WERI-Rb-1 (cell line): Measurements from ENCODE around the gene SUGP1.

Source experiments
- DNase-seq: peaks from one replicate; pipeline ENCODE4 v3.0.0-alpha.2; 2020
- H3K27ac ChIP-seq: fragments of 250-450 bp; sonication (Bioruptor Pico); 2 replicates; pipeline ENCODE4 v1.5.1; 2020; ENCODE audit warnings: mild to moderate bottlenecking, moderate library complexity
- H3K27me3 ChIP-seq: fragments of 250-450 bp; sonication (Bioruptor Pico); 2 replicates; pipeline ENCODE4 v1.5.1; 2021; ENCODE audit warnings: mild to moderate bottlenecking, low read depth, moderate library complexity; ENCODE audit not compliant: insufficient read depth, severe bottlenecking
- H3K36me3 ChIP-seq: fragments of 250-450 bp; sonication (Bioruptor Pico); 2 replicates; pipeline ENCODE4 v1.5.1; 2020; ENCODE audit warnings: mild to moderate bottlenecking, moderate library complexity
- H3K4me3 ChIP-seq: 2 replicates; pipeline ENCODE4 v1.5.1; 2011; ENCODE audit warnings: low read depth, mild to moderate bottlenecking, control low read depth, low read length
- H3K9me3 ChIP-seq: fragments of 250-450 bp; sonication (Bioruptor Pico); 2 replicates; pipeline ENCODE4 v1.5.1; 2021; ENCODE audit warnings: mild to moderate bottlenecking, moderate library complexity; ENCODE audit not compliant: severe bottlenecking
- TF ChIP-seq, protein P1 (sequence below): IDR thresholded peaks from 2 replicates; pipeline ENCODE4 v1.5.1; 2011; ENCODE audit warnings: low read depth, mild to moderate bottlenecking, control low read depth, inconsistent platforms, low read length

The SUGP1 gene

GRCh38 chr19:19349365-19349764 is 29.1 kb upstream of the SUGP1 start:
- peaks cover 85% of the 10 kb centered on the region for H3K36me3 ChIP-seq

DNA sequence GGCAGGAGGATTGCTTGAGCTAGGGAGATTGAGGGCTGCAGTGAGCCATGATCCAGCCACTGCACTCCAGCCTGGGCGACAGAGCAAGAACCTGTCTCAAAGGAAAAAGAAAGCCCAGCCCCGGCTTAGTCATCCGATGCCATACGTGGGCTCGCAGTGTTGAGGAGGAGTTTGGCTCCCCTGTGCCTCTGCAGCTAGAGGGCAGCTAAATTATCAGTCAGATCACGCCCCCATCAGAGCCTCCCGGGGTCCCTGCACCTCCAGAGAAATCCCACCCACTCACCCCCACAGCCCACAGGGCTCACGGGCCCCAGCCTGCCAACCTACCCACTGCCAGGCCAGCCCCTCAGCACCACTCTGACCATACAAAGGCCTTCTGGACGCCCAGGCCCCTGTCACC is 28.0 kb upstream of the SUGP1 start:
- DNase-seq: no peak
- H3K36me3 ChIP-seq: peaks cover 83% of the 10 kb centered on the region
- TF ChIP-seq, protein P1, sequence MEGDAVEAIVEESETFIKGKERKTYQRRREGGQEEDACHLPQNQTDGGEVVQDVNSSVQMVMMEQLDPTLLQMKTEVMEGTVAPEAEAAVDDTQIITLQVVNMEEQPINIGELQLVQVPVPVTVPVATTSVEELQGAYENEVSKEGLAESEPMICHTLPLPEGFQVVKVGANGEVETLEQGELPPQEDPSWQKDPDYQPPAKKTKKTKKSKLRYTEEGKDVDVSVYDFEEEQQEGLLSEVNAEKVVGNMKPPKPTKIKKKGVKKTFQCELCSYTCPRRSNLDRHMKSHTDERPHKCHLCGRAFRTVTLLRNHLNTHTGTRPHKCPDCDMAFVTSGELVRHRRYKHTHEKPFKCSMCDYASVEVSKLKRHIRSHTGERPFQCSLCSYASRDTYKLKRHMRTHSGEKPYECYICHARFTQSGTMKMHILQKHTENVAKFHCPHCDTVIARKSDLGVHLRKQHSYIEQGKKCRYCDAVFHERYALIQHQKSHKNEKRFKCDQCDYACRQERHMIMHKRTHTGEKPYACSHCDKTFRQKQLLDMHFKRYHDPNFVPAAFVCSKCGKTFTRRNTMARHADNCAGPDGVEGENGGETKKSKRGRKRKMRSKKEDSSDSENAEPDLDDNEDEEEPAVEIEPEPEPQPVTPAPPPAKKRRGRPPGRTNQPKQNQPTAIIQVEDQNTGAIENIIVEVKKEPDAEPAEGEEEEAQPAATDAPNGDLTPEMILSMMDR: no peak
- no peaks in the 10 kb centered on the region for H3K9me3 ChIP-seq
- H3K27me3 ChIP-seq: no peaks in the 10 kb centered on the region
- no peak overlapping the region for H3K4me3 ChIP-seq
- no peak overlapping the region for H3K27ac ChIP-seq

More at GRCh38 chr19:19349365-19349764, 29.1 kb upstream of the SUGP1 start:
- no peaks in the 10 kb centered on the region for H3K9me3 ChIP-seq
- TF ChIP-seq, protein P1: no peak
- no peak overlapping the region for H3K27ac ChIP-seq
- DNase-seq: no peak
- H3K4me3 ChIP-seq: no peak overlapping the region
- H3K27me3 ChIP-seq: no peaks in the 10 kb centered on the region

- Histone ChIP-seq H3K9me3 (no peaks in the 10 kb centered on the region), H3K27me3 (no peaks in the 10 kb centered on the region), H3K36me3 (peaks cover 82% of the 10 kb centered on the region), H3K27ac (no peak overlapping the region), H3K4me3 (no peak overlapping the region)
- TF ChIP-seq, protein P1: no peak
- DNase-seq: no peak
These were observed 27.2 kb upstream of the SUGP1 start for GRCh38 chr19:19347401-19348110.

DNA sequence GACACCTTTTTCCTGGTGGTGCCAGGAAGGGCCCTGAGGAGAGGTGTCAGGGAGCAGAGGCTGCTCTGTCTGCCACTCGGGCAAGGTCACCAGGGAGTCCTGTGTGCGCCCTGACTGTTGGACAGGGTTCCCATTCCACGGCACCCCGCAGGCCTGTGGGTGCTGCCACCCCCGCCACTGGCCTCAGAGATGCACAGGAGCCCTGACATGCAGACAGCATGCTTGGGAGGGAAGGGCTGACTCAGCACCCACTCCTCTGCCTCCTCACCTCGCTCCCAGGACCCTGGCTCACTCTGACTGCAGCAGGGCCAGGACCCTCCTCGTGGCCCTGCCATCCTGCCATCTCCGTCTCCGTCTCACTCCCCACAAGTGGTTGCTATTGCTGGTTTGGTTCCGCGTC is 25.7 kb upstream of the SUGP1 start:
- H3K27ac ChIP-seq: no peak overlapping the region
- H3K4me3 ChIP-seq: no peak overlapping the region
- TF ChIP-seq, protein P1: no peak
- H3K36me3 ChIP-seq: peaks cover 75% of the 10 kb centered on the region
- no peak for DNase-seq
- no peaks in the 10 kb centered on the region for H3K27me3 ChIP-seq
- H3K9me3 ChIP-seq: no peaks in the 10 kb centered on the region

- Histone ChIP-seq H3K27ac (no peak overlapping the region), H3K9me3 (no peaks in the 10 kb centered on the region), H3K4me3 (no peak overlapping the region), H3K36me3 (peaks cover 72% of the 10 kb centered on the region), H3K27me3 (no peaks in the 10 kb centered on the region)
- no peak for DNase-seq
- TF ChIP-seq, protein P1: no peak
These were observed 24.9 kb upstream of the SUGP1 start for GRCh38 chr19:19345232-19345631.

DNA sequence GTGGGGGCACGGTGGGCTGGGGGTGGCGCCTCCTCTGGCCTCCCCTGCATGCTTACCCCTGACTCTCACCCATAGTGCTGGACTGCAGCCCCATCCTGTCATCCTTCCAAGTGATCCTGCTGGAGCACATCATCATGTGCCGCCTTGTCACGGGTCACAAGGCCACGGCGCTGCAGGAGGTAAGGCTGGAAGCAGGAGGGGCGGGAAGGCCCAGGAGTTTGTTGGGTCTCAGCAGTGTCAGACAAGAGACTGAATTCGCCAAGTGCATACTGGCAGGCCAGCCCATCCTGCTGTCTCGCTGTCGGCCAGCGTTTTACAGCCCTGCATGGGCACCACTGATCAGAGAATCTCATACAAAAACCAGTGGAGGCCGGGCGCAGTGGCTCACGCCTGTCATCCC is 23.5 kb upstream of the SUGP1 start:
- no peaks in the 10 kb centered on the region for H3K27me3 ChIP-seq
- H3K9me3 ChIP-seq: no peaks in the 10 kb centered on the region
- no peak overlapping the region for H3K4me3 ChIP-seq
- no peak for DNase-seq
- H3K27ac ChIP-seq: no peak overlapping the region
- TF ChIP-seq, protein P1: no peak
- peaks cover 69% of the 10 kb centered on the region for H3K36me3 ChIP-seq
